HepG2 (cell line): Measurements from ENCODE around the gene RABGEF1. TPM values are rescaled to one million over a fixed set of nuclear protein-coding genes. Genes with fewer than 3 reads are reported as not detected.
A peak's percentile ranks its signal among the peaks of the same experiment; 100 is the strongest.

Source experiments
- ETV6 ChIP-seq: sonication (generic); formaldehyde crosslinking; conservative IDR thresholded peaks from 2 replicates; pipeline ENCODE4 v1.4.0; 2020; ENCODE audit warnings: missing genetic modification reagents
- HOXA7 ChIP-seq: sonication (generic); formaldehyde crosslinking; IDR thresholded peaks from 2 replicates; pipeline ENCODE4 v1.8.1; 2022; ENCODE audit warnings: mild to moderate bottlenecking, missing genetic modification reagents, moderate library complexity
- JDP2 ChIP-seq: sonication (generic); formaldehyde crosslinking; IDR thresholded peaks from 2 replicates; pipeline ENCODE4 v1.8.1; 2022; ENCODE audit warnings: missing genetic modification reagents, borderline replicate concordance
- NFE2 ChIP-seq: sonication (generic); formaldehyde crosslinking; IDR thresholded peaks from 2 replicates; pipeline ENCODE4 v1.4.0; 2020; ENCODE audit warnings: missing genetic modification reagents
- NFKBIZ ChIP-seq: IDR thresholded peaks from 2 replicates; pipeline ENCODE4 v1.6.1; 2018; ENCODE audit warnings: missing genetic modification reagents, missing compliant biosample characterization
- POLR2A ChIP-seq, 2 experiments: IDR thresholded peaks; 2 replicates each; pipeline ENCODE4 v1.6.1; 2011; ENCODE audit warnings: low read depth in 2 of 2, low read length in 2 of 2, mild to moderate bottlenecking in 1 of 2, moderate library complexity in 1 of 2; ENCODE audit not compliant: insufficient read depth in 1 of 2
- POLR2AphosphoS5 ChIP-seq: IDR thresholded peaks from 2 replicates; pipeline ENCODE4 v1.6.1; 2012; ENCODE audit warnings: low read depth, low read length
- REXO4 ChIP-seq: sonication (generic); formaldehyde crosslinking; IDR thresholded peaks from 2 replicates; pipeline ENCODE4 v1.8.0; 2022; ENCODE audit warnings: missing genetic modification reagents, mild to moderate bottlenecking, borderline replicate concordance
- SCMH1 ChIP-seq: sonication (generic); formaldehyde crosslinking; IDR thresholded peaks from 2 replicates; pipeline ENCODE4 v1.9.0; 2021; ENCODE audit warnings: missing genetic modification reagents, mild to moderate bottlenecking, borderline replicate concordance
- SP140L ChIP-seq: sonication (generic); formaldehyde crosslinking; IDR thresholded peaks from 2 replicates; pipeline ENCODE4 v1.4.0; 2020; ENCODE audit warnings: missing genetic modification reagents, borderline replicate concordance
- SP2 ChIP-seq: sonication (generic); formaldehyde crosslinking; IDR thresholded peaks from 2 replicates; pipeline ENCODE4 v1.5.1; 2020; ENCODE audit warnings: mild to moderate bottlenecking, missing genetic modification reagents
- TCF12 ChIP-seq, 2 experiments: fragments of 450-650 bp in 1 of 2; sonication (generic) in 1 of 2; formaldehyde crosslinking in 1 of 2; IDR thresholded peaks; 2 replicates each; pipeline versions ENCODE4 v1.6.1 to v1.8.0; 2017 to 2022; ENCODE audit warnings: antibody characterized with exemption in 1 of 2, mild to moderate bottlenecking in 1 of 2, missing genetic modification reagents in 1 of 2, moderate library complexity in 1 of 2
- TOE1 ChIP-seq: sonication (generic); formaldehyde crosslinking; IDR thresholded peaks from 2 replicates; pipeline ENCODE4 v1.4.0; 2020; ENCODE audit warnings: mild to moderate bottlenecking, missing genetic modification reagents
- YEATS4 ChIP-seq: sonication (generic); formaldehyde crosslinking; IDR thresholded peaks from 2 replicates; pipeline ENCODE4 v1.4.0; 2020; ENCODE audit warnings: missing genetic modification reagents, borderline replicate concordance
- ZBTB38 ChIP-seq: sonication (generic); formaldehyde crosslinking; IDR thresholded peaks from 2 replicates; pipeline ENCODE4 v1.5.1; 2020; ENCODE audit warnings: mild to moderate bottlenecking, missing genetic modification reagents
- ZC3H4 ChIP-seq: sonication (generic); formaldehyde crosslinking; IDR thresholded peaks from 2 replicates; pipeline ENCODE4 v1.4.0; 2020; ENCODE audit warnings: missing genetic modification reagents, borderline replicate concordance
- ZEB1 ChIP-seq: IDR thresholded peaks from 2 replicates; pipeline ENCODE4 v1.6.1; 2012; ENCODE audit warnings: mild to moderate bottlenecking, low read depth, inconsistent platforms; ENCODE audit not compliant: insufficient replicate concordance
- ZNF121 ChIP-seq: sonication (generic); formaldehyde crosslinking; IDR thresholded peaks from 2 replicates; pipeline ENCODE4 v1.5.0; 2020; ENCODE audit warnings: mild to moderate bottlenecking, missing genetic modification reagents
- ZNF530 ChIP-seq: sonication (generic); formaldehyde crosslinking; IDR thresholded peaks from 2 replicates; pipeline ENCODE4 v1.5.0; 2020; ENCODE audit warnings: low read depth, mild to moderate bottlenecking, missing genetic modification reagents
- ZNF556 ChIP-seq: sonication (generic); formaldehyde crosslinking; IDR thresholded peaks from 2 replicates; pipeline ENCODE4 v1.4.0; 2020; ENCODE audit warnings: mild to moderate bottlenecking, missing genetic modification reagents, borderline replicate concordance
- ZNF562 ChIP-seq: sonication (generic); formaldehyde crosslinking; IDR thresholded peaks from 2 replicates; pipeline ENCODE4 v1.8.0; 2022; ENCODE audit warnings: missing genetic modification reagents, borderline replicate concordance
- ZNF749 ChIP-seq: sonication (generic); formaldehyde crosslinking; IDR thresholded peaks from 2 replicates; pipeline ENCODE4 v1.8.0; 2022; ENCODE audit warnings: mild to moderate bottlenecking, missing genetic modification reagents, moderate library complexity, borderline replicate concordance
- ZNF878 ChIP-seq: sonication (generic); formaldehyde crosslinking; IDR thresholded peaks from 2 replicates; pipeline ENCODE4 v1.8.1; 2023; ENCODE audit warnings: mild to moderate bottlenecking, missing genetic modification reagents, moderate library complexity
- ZSCAN20 ChIP-seq: sonication (generic); formaldehyde crosslinking; IDR thresholded peaks from 2 replicates; pipeline ENCODE4 v1.4.0; 2020; ENCODE audit warnings: missing genetic modification reagents, mild to moderate bottlenecking, borderline replicate concordance
- polyA plus RNA-seq, 8 experiments: library from polyadenylated mRNA; depleted of rRNA in 3 of 8; stranded (reverse) in 7 of 8; unstranded in 1 of 8; fragments of >200 nt; fragmentation: Illumina TruSeq in 4 of 8; extraction: Trizol in 4 of 8; gene quantifications; 2 replicates each; pipeline versions ENCODE4 v1.2.1 to v1.2.3, GENCODE V29; 2011 to 2016; ENCODE audit warnings: low read depth in 4 of 8, missing spikeins in 1 of 8, mixed read lengths in 1 of 8; ENCODE audit not compliant: insufficient read depth in 1 of 8
- total RNA-seq, 5 experiments: library from RNA; depleted of rRNA; stranded (reverse); fragments of >200 nt; fragmentation: Illumina TruSeq; extraction: Trizol; gene quantifications; 2 replicates each; pipeline ENCODE4 v1.2.3, GENCODE V29; 2016; ENCODE audit warnings: low read depth in 1 of 5
- TF ChIP-seq, protein P1 (sequence below): sonication (generic); formaldehyde crosslinking; IDR thresholded peaks from 2 replicates; pipeline ENCODE4 v1.5.0; 2020; ENCODE audit warnings: mild to moderate bottlenecking, missing genetic modification reagents, borderline replicate concordance
- TF ChIP-seq, protein P2 (sequence below): IDR thresholded peaks from 2 replicates; pipeline ENCODE4 v1.6.1; 2018; ENCODE audit warnings: missing genetic modification reagents, mild to moderate bottlenecking, missing compliant biosample characterization

Gene RABGEF1
- total and polyA plus RNA-seq, 2 of the 13 experiments (the other 11 are each of a cell fraction or from before 2014, with no cell fraction given): 22.7 to 35.3 TPM

DNA sequence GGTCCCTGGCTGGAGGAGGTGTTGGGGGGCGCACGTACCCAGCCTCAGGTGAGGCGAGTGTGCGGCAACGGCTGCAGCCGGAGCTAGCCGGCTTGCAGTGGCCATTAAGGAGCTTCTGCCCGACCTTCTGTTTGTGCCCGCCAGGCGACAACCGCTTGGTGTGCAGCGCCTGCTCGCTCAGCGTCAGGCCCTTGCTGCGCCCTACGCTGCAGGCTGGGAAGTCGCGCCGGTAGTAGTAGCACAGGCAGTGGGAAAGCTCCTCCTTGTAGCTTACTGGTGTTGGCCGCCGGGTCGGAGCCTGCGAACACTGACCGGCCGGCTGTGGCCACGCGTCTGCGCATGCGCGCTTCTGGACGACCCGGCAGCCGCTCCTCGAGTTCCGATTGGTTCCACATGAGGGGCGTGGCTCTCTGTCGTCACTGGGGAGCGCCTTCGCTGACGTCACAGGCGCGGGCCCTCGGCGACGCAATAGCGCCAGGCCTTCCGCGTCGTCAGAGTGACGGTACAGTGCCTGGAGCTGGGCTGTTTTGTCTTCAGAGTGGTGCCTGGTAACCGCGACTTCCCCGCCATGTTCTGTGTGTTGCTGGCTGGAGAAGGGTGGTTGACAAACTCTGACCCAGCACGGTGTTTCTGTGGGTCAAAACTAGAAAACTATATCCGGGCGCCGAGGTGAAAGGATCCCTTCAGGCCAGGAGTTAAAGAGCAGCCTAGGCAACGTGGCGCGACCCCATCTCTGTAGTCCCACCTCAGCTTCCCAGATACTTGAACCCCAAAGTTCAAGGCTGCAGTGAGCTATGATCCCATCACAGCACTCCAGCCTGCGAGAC lies 104.2 kb downstream of the RABGEF1 start (continued):
- TF ChIP-seq, protein P1, sequence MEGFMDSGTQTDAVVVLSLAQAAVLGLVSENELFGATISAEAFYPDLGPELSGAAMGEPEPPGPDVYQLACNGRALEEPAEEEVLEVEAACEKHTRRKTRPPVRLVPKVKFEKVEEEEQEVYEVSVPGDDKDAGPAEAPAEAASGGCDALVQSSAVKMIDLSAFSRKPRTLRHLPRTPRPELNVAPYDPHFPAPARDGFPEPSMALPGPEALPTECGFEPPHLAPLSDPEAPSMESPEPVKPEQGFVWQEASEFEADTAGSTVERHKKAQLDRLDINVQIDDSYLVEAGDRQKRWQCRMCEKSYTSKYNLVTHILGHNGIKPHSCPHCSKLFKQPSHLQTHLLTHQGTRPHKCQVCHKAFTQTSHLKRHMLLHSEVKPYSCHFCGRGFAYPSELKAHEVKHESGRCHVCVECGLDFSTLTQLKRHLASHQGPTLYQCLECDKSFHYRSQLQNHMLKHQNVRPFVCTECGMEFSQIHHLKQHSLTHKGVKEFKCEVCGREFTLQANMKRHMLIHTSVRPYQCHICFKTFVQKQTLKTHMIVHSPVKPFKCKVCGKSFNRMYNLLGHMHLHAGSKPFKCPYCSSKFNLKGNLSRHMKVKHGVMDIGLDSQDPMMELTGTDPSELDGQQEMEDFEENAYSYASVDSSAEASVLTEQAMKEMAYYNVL (CRISPR knock-in tag): no peak
- TF ChIP-seq SP2 (peak; percentile 66), ETV6 (no peak; the same call in 1 of the 2 replicates), NFE2 (CRISPR knock-in tag) (no peak), POLR2AphosphoS5 (peak; percentile 94), ZNF121 (0 out of 2 replicates have a peak, but pooled peaks have one; percentile 48), ZC3H4 (CRISPR knock-in tag) (no peak; the same call in 1 of the 2 replicates), REXO4 (no peak), TOE1 (CRISPR knock-in tag) (no peak), ZNF878 (CRISPR knock-in tag) (no peak), YEATS4 (CRISPR knock-in tag) (peak; percentile 90), ZSCAN20 (CRISPR knock-in tag) (peak; percentile 99), JDP2 (CRISPR knock-in tag) (no peak), POLR2A (IDR thresholded peaks at IDR 0.05; ENCODE audit: insufficient read depth in 1 of 2, low read depth in 2 of 2, low read length in 2 of 2) (peak; percentile 82 to 90), HOXA7 (CRISPR knock-in tag) (no peak), ZNF530 (CRISPR knock-in tag) (no peak), ZNF749 (CRISPR knock-in tag) (peak; percentile 55; the same call in 1 of the 2 replicates), ZBTB38 (peak; percentile 69; the same call in 1 of the 2 replicates), ZNF562 (no peak), TCF12 (IDR thresholded peaks at IDR 0.05) (no peak), TCF12 (CRISPR knock-in tag; IDR thresholded peaks at IDR 0.05) (no peak), SP140L (CRISPR knock-in tag) (peak; percentile 76; the same call in 1 of the 2 replicates), SCMH1 (CRISPR knock-in tag) (no peak), NFKBIZ (CRISPR knock-in tag) (no peak), ZEB1 (no peak), ZNF556 (CRISPR knock-in tag) (no peak; the same call in 1 of the 2 replicates)
- TF ChIP-seq, protein P2, sequence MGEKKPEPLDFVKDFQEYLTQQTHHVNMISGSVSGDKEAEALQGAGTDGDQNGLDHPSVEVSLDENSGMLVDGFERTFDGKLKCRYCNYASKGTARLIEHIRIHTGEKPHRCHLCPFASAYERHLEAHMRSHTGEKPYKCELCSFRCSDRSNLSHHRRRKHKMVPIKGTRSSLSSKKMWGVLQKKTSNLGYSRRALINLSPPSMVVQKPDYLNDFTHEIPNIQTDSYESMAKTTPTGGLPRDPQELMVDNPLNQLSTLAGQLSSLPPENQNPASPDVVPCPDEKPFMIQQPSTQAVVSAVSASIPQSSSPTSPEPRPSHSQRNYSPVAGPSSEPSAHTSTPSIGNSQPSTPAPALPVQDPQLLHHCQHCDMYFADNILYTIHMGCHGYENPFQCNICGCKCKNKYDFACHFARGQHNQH: peak; percentile 93
